MCF 10A (cell line): ENCODE measurements around the gene INPP5D. TPM values are rescaled to one million over a fixed set of nuclear protein-coding genes. Genes with fewer than 3 reads are reported as not detected.
A peak's percentile ranks its signal among the peaks of the same experiment; 100 is the strongest.

Experiments used
- BruUV-seq: library from RNA; stranded (reverse); fragments of 400-500 nt; replicated peaks from 2 replicates; lab custom pipeline; 2021; lab: Mats Ljungman, UMichigan
- CTCF ChIA-PET: fragments of 300-600 bp; sonication (Branson Sonifier 250); formaldehyde crosslinking; extraction: SDS; loops from one replicate; lab custom pipeline; 2021; ENCODE audit warnings: antibody characterized with exemption, inconsistent platforms; lab: Yijun Ruan, JAX
- POLR2A ChIA-PET: fragments of 300-600, 350-650 bp; sonication (Branson Sonifier 250); formaldehyde crosslinking; extraction: SDS; loops from one replicate; lab custom pipeline; 2020; ENCODE audit warnings: antibody characterized with exemption, inconsistent platforms; lab: Yijun Ruan, JAX
- DNase-seq: peaks from one replicate; pipeline ENCODE4 v3.0.0-alpha.2; 2018; ENCODE audit not compliant: unreplicated experiment
- H3K27ac Mint-ChIP-seq: one replicate; pipeline ENCODE4 v1.8.0; 2022; ENCODE audit warnings: mild to moderate bottlenecking, low read depth, mixed read lengths; ENCODE audit not compliant: unreplicated experiment
- H3K27me3 Mint-ChIP-seq: one replicate; pipeline ENCODE4 v1.8.0; 2022; ENCODE audit warnings: mixed read lengths; ENCODE audit not compliant: insufficient read depth, unreplicated experiment
- H3K36me3 Mint-ChIP-seq: one replicate; pipeline ENCODE4 v1.8.0; 2022; ENCODE audit warnings: mild to moderate bottlenecking, moderate library complexity, mixed read lengths; ENCODE audit not compliant: insufficient read depth, unreplicated experiment
- H3K4me1 Mint-ChIP-seq: one replicate; pipeline ENCODE4 v1.8.0; 2022; ENCODE audit warnings: mixed read lengths; ENCODE audit not compliant: insufficient read depth, unreplicated experiment
- H3K4me3 Mint-ChIP-seq: one replicate; pipeline ENCODE4 v1.8.0; 2022; ENCODE audit warnings: mild to moderate bottlenecking, moderate library complexity, mixed read lengths; ENCODE audit not compliant: unreplicated experiment
- H3K9me3 Mint-ChIP-seq: one replicate; pipeline ENCODE4 v1.8.0; 2022; ENCODE audit warnings: mixed read lengths; ENCODE audit not compliant: unreplicated experiment
- intact Hi-C: fragments of 100-400 bp; cut with micrococcal nuclease; formaldehyde crosslinking; loops from 2 replicates; pipeline ENCODE4 v1.14.1; 2022
- total RNA-seq: library from RNA; stranded (reverse); gene quantifications from 2 replicates; pipeline ENCODE4 v1.2.3, GENCODE V29; 2022
- TF ChIP-seq, protein P1 (sequence below): fragments of 200-600 bp; IDR thresholded peaks from one replicate; pipeline ENCODE4 v1.8.0; 2022; ENCODE audit warnings: antibody characterized with exemption, mild to moderate bottlenecking; ENCODE audit not compliant: unreplicated experiment

INPP5D gene
- total RNA-seq, 1 experiment from 2014 or later: 64.9 TPM

DNA sequence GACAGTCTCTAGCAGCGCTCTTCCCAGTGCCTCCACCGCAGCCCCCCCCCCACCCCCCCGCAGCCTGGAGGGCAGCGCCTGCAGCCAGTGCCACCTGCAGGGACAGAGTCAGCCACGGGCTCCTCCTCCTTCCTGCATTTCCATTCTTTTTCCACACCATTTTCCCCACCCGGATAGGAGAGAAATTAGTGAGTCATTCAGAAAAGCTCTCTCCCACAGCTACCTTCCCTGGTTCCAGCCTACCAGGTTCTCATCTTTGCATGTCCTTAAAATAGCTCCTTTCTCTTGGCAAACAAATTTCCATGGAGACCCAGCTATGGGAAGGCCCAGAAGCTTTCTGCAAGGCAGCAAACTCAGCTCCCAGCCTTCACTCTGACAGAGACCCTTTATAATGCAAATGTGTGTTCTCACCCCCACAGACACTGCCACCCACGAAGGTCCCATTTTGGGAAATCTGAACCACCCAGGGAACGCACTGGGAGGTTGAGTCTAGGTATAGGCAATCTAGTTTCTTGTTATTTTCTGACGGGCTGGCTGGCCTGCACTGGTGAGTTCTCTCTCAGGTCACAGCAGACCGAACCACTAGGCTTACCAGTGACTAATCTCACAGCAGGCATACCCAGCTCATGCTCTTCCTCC, 149.5 kb downstream of the INPP5D start:
- ChIA-PET CTCF (interaction anchor here (0.6 to 1.7 kb wide), 9 partner anchors 10 to 1653 kb away, joined by 3 to 6 read pairs (median 3); partner anchors contain the start of gene ATG16L1), POLR2A (interaction anchor here (0.7 to 2.6 kb wide), 9 partner anchors 10 to 221 kb away, joined by 3 to 14 read pairs (median 3); no protein-coding TSS in a partner anchor)
- Mint-ChIP-seq H3K27ac (no peak overlapping the region), H3K4me3 (no peak overlapping the region), H3K9me3 (no peaks in the 10 kb centered on the region), H3K4me1 (peaks cover 40% of the 10 kb centered on the region), H3K36me3 (peaks cover 37% of the 10 kb centered on the region), H3K27me3 (no peaks in the 10 kb centered on the region)
- intact Hi-C loops: no loop called here
- BruUV-seq: no TSS peak
- DNase-seq: peak; percentile 88
- TF ChIP-seq, protein P1, sequence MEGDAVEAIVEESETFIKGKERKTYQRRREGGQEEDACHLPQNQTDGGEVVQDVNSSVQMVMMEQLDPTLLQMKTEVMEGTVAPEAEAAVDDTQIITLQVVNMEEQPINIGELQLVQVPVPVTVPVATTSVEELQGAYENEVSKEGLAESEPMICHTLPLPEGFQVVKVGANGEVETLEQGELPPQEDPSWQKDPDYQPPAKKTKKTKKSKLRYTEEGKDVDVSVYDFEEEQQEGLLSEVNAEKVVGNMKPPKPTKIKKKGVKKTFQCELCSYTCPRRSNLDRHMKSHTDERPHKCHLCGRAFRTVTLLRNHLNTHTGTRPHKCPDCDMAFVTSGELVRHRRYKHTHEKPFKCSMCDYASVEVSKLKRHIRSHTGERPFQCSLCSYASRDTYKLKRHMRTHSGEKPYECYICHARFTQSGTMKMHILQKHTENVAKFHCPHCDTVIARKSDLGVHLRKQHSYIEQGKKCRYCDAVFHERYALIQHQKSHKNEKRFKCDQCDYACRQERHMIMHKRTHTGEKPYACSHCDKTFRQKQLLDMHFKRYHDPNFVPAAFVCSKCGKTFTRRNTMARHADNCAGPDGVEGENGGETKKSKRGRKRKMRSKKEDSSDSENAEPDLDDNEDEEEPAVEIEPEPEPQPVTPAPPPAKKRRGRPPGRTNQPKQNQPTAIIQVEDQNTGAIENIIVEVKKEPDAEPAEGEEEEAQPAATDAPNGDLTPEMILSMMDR: no peak

DNA sequence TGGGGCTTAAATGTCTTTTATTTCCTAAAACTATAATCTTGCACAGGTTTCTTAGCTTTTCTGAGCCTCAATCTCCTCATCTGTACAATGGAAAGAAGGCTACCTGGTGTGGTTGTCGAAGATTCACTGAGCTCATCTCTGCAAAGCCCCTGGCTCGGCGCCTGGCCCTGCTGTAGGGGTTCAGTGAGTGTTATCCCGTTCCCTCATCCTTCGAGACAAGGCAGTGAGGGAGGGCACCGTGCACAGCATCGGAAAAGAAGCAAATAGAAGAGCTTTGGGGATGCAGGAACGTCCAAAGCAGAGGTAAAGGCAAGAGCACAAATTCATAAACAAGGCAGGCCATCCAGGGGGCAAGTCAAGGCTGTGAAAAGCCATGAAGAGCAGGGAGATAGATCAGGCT, 150.1 kb downstream of the INPP5D start:
- ChIA-PET CTCF (interaction anchor here (0.6 to 1.7 kb wide), 7 partner anchors 10 to 760 kb away, joined by 3 to 6 read pairs (median 4); partner anchors contain the start of gene ATG16L1), POLR2A (interaction anchor here (0.6 to 2.6 kb wide), 8 partner anchors 10 to 329 kb away, joined by 3 to 14 read pairs (median 4); no protein-coding TSS in a partner anchor)
- Mint-ChIP-seq H3K27ac (no peak overlapping the region), H3K4me3 (peak overlapping the region; percentile 57), H3K27me3 (no peaks in the 10 kb centered on the region), H3K36me3 (peaks cover 31% of the 10 kb centered on the region), H3K4me1 (peaks cover 40% of the 10 kb centered on the region), H3K9me3 (no peaks in the 10 kb centered on the region)
- intact Hi-C loops: no loop called here
- TF ChIP-seq, protein P1: no peak
- no peak for DNase-seq
- BruUV-seq: TSS peak; percentile 13

DNA sequence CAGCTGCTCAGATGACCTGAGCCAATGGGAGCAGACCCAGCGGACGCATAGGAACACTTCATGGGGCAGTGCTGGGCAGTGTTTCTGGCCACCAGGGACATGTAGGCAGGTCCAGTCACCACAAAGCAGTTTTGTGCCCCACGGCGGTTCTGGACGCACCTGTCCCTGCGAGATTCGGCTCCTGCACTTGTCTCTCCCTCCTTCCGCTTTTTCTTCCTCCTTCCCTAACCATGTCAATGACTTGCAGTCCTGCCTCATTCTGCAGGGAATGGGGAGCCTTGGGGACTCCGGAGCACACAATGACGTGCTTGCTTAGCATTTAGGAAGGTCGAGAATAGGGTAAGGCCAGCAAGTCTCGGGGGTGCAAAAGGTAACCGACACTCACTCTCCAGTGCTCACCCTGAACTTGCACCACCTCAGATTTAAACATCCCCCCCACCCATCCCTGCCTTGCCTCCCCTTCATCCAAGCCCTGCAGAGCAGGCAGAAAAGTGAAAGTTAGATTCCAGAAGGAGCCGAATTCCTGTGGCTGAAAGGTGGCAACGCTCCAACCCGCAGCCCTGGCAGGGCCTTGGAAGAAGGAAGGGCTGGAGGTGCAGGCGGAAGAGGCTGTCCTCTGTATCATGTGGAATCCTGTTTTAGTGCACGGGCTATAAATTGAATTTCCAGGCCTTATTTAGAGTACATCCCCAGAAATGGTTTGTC, 150.9 kb downstream of the INPP5D start:
- peak; percentile 93 for DNase-seq
- H3K4me1 Mint-ChIP-seq: peaks cover 40% of the 10 kb centered on the region
- ChIA-PET CTCF (interaction anchor here (1.7 kb wide), 1 partner anchor 11 kb away, joined by 3 read pairs; no protein-coding TSS in a partner anchor), POLR2A (interaction anchor here (0.5 to 2.6 kb wide), 9 partner anchors 11 to 329 kb away, joined by 3 to 14 read pairs (median 3); no protein-coding TSS in a partner anchor)
- no peaks in the 10 kb centered on the region for H3K27me3 Mint-ChIP-seq
- BruUV-seq: no TSS peak
- TF ChIP-seq, protein P1: no peak
- peaks cover 25% of the 10 kb centered on the region for H3K36me3 Mint-ChIP-seq
- no peak overlapping the region for H3K27ac Mint-ChIP-seq
- H3K9me3 Mint-ChIP-seq: no peaks in the 10 kb centered on the region
- intact Hi-C loops: no loop called here
- H3K4me3 Mint-ChIP-seq: peak overlapping the region; percentile 57

DNA sequence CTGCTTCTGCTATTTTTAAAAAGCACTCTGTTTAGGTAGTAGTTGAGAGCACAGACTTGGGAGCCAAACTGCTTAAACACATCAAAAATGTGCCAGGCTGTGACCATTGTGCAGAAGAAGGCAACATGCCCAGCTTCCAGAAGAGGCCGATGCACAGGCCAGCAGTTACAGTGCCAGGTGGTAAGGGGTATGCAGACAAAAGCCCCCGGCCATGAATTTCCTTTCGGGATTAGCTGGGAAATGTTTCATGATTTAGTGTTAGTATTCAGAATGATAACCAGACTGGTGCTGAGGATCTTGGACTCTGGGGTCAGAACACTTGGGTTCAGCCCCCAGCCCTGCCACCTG, 151.4 kb downstream of the INPP5D start:
- Mint-ChIP-seq H3K36me3 (peaks cover 22% of the 10 kb centered on the region), H3K9me3 (no peaks in the 10 kb centered on the region), H3K27me3 (no peaks in the 10 kb centered on the region), H3K4me1 (peaks cover 40% of the 10 kb centered on the region), H3K27ac (no peak overlapping the region), H3K4me3 (peak overlapping the region; percentile 57)
- CTCF ChIA-PET: no interaction called here
- POLR2A ChIA-PET: interaction anchor here (0.5 to 2.6 kb wide), 4 partner anchors 12 to 51 kb away, joined by 3 to 14 read pairs (median 4); no protein-coding TSS in a partner anchor
- intact Hi-C loops: no loop called here
- no peak for DNase-seq
- no TSS peak for BruUV-seq
- TF ChIP-seq, protein P1: no peak
